Body of pancreas (tissue), 4 donors: ENCODE measurements around the gene MANBA.

Experiments
- POLR2A ChIP-seq, 3 donors: fragments of 450-650 bp; IDR thresholded peaks; one replicate each; pipeline ENCODE4 v1.6.1; 2016; ENCODE audit warnings: antibody characterized with exemption in 3 of 3, mild to moderate bottlenecking in 2 of 3
- TF ChIP-seq, protein P1 (sequence below), 7 experiments: fragments of 450-650 bp in 4 of 7; fragments of 200-600 bp in 3 of 7; sonication (generic) in 3 of 7; IDR thresholded peaks; one replicate each; pipeline ENCODE4 v1.5.1; 2016 to 2019; ENCODE audit warnings: antibody characterized with exemption in 7 of 7

DNA sequence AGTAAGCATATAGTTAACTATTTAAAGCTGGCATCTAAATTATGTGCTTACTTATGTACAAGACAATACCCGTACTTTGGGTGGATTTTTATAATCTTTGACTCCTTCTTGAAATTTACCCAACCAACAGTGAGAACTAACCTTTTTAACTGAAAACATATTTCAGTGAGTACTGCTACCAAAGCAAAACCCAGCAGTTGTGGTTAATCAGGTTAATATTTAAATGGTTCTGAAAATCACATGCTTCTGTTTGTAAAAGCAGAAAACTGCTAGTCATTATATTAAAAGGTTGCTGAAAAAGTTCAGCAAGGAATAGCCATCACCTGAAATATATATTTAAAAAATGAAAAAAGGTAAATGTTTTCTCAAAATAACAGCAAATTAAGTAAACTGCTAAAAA, 46.6 kb upstream of the MANBA start:
- TF ChIP-seq, protein P1, sequence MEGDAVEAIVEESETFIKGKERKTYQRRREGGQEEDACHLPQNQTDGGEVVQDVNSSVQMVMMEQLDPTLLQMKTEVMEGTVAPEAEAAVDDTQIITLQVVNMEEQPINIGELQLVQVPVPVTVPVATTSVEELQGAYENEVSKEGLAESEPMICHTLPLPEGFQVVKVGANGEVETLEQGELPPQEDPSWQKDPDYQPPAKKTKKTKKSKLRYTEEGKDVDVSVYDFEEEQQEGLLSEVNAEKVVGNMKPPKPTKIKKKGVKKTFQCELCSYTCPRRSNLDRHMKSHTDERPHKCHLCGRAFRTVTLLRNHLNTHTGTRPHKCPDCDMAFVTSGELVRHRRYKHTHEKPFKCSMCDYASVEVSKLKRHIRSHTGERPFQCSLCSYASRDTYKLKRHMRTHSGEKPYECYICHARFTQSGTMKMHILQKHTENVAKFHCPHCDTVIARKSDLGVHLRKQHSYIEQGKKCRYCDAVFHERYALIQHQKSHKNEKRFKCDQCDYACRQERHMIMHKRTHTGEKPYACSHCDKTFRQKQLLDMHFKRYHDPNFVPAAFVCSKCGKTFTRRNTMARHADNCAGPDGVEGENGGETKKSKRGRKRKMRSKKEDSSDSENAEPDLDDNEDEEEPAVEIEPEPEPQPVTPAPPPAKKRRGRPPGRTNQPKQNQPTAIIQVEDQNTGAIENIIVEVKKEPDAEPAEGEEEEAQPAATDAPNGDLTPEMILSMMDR (IDR thresholded peaks at IDR 0.05): no peak
- TF ChIP-seq POLR2A (IDR thresholded peaks at IDR 0.05): no peak
